ENCODE results near the gene DOCK6. TPM values are rescaled to one million over a fixed set of nuclear protein-coding genes. Genes with fewer than 3 reads are reported as not detected.
"Not testable (repeated sequence)": the region's sequence is repeated elsewhere in the genome, so short reads cannot be mapped to it uniquely, and the experiment has no call there.

DOCK6 gene
- total RNA-seq, 1 donor, result 13.6 TPM

GRCh38 chr19:11190501-11190900 is 71.8 kb downstream of the DOCK6 start:
- TF ChIP-seq CTCF (IDR thresholded peaks at IDR 0.05; ENCODE audit: insufficient read depth, low read length), result no peak
- no peak overlapping the region for H3K4me3 ChIP-seq (ENCODE audit: low read depth, low read length)
- DNase-seq (ENCODE audit: low read depth), result no peak

GRCh38 chr19:11187441-11187840 is 74.9 kb downstream of the DOCK6 start:
- no peak overlapping the region for H3K4me3 ChIP-seq (ENCODE audit: low read depth, low read length)
- TF ChIP-seq CTCF (IDR thresholded peaks at IDR 0.05; ENCODE audit: insufficient read depth, low read length), result no peak
- DNase-seq (ENCODE audit: low read depth), result no peak

- DNase-seq (ENCODE audit: low read depth), result no peak
- no peak overlapping the region for H3K4me3 ChIP-seq (ENCODE audit: low read depth, low read length)
- no peak for TF ChIP-seq CTCF (IDR thresholded peaks at IDR 0.05; ENCODE audit: insufficient read depth, low read length)
Observed at GRCh38 chr19:11182994-11183393, 79.3 kb downstream of the DOCK6 start.

GRCh38 chr19:11181488-11181887 is 80.8 kb downstream of the DOCK6 start:
- no peak overlapping the region for H3K4me3 ChIP-seq (ENCODE audit: low read depth, low read length)
- TF ChIP-seq CTCF (IDR thresholded peaks at IDR 0.05; ENCODE audit: insufficient read depth, low read length), result no peak
- DNase-seq (ENCODE audit: low read depth), result no peak

- H3K4me3 ChIP-seq (ENCODE audit: low read depth, low read length), result not testable (repeated sequence)
Observed at GRCh38 chr19:11180975-11181374, 81.3 kb downstream of the DOCK6 start.

GRCh38 chr19:11180346-11180745 is 82.0 kb downstream of the DOCK6 start:
- H3K4me3 ChIP-seq (ENCODE audit: low read depth, low read length), result no peak overlapping the region
- peak; percentile 50 for DNase-seq (ENCODE audit: low read depth)
- no peak for TF ChIP-seq CTCF (IDR thresholded peaks at IDR 0.05; ENCODE audit: insufficient read depth, low read length)

More at GRCh38 chr19:11180975-11181374, 81.3 kb downstream of the DOCK6 start:
- not testable (repeated sequence) for DNase-seq (ENCODE audit: low read depth)

GRCh38 chr19:11179716-11180297 is 82.5 kb downstream of the DOCK6 start:
- no peak for DNase-seq (ENCODE audit: low read depth)
- no peak for TF ChIP-seq CTCF (IDR thresholded peaks at IDR 0.05; ENCODE audit: insufficient read depth, low read length)
- no peak overlapping the region for H3K4me3 ChIP-seq (ENCODE audit: low read depth, low read length)

GRCh38 chr19:11179145-11179465 is 83.2 kb downstream of the DOCK6 start:
- H3K4me3 ChIP-seq (ENCODE audit: low read depth, low read length); DNase-seq (ENCODE audit: low read depth): not testable (repeated sequence)
